Mononuclear cell (primary cell): ENCODE measurements around the gene MRPL45. TPM values are rescaled to one million over a fixed set of nuclear protein-coding genes. Genes with fewer than 3 reads are reported as not detected.

Source experiments
- total RNA-seq: library from RNA; depleted of rRNA; stranded (reverse); fragments of >200 nt; gene quantifications from one replicate; pipeline ENCODE4 v1.2.3, GENCODE V29; 2012

MRPL45 gene
- total RNA-seq, 1 donor: 17.2 TPM

Other genes starting within 250 kb of the MRPL45 start
- not detected for gene TBC1D3C, start 228.5 kb upstream of the MRPL45 start, total RNA-seq
- gene TBC1D3E, start 169.2 kb upstream of the MRPL45 start, total RNA-seq: not detected
- not detected for gene TBC1D3, start 104.6 kb upstream of the MRPL45 start, total RNA-seq
- gene GPR179, start 46.8 kb downstream of the MRPL45 start, total RNA-seq: 0.10 TPM
- 13.6 TPM for gene SOCS7, start 54.7 kb downstream of the MRPL45 start, total RNA-seq
- gene ARHGAP23, start 131.3 kb downstream of the MRPL45 start, total RNA-seq: 0.94 TPM